K562 (cell line): ENCODE data around the gene GPX5. TPM values are rescaled to one million over a fixed set of nuclear protein-coding genes. Genes with fewer than 3 reads are reported as not detected.
A peak's percentile ranks its signal among the peaks of the same experiment; 100 is the strongest.

ENCODE experiments used
- ESRRB ChIP-seq: fragments of 250-450 bp; sonication (Bioruptor Pico); IDR thresholded peaks from 2 replicates; pipeline ENCODE4 v1.5.0; 2020; ENCODE audit warnings: mild to moderate bottlenecking, moderate library complexity, borderline replicate concordance
- GATA2 ChIP-seq: sonication (generic); formaldehyde crosslinking; IDR thresholded peaks from 2 replicates; pipeline ENCODE4 v1.4.0; 2020; ENCODE audit warnings: mild to moderate bottlenecking, missing genetic modification reagents
- PHTF2 ChIP-seq: fragments of 250-450 bp; sonication (Bioruptor Pico); IDR thresholded peaks from 2 replicates; pipeline ENCODE4 v1.5.0; 2021; ENCODE audit warnings: mild to moderate bottlenecking
- SMARCA5 ChIP-seq: fragments of 450-650 bp; IDR thresholded peaks from 2 replicates; pipeline ENCODE4 v1.6.1; 2016
- TFAM ChIP-seq: fragments of 250-450 bp; sonication (Bioruptor Pico); conservative IDR thresholded peaks from 2 replicates; pipeline ENCODE4 v1.5.0; 2021; ENCODE audit warnings: mild to moderate bottlenecking, moderate library complexity
- ZNF263 ChIP-seq: sonication (generic); formaldehyde crosslinking; IDR thresholded peaks from 2 replicates; pipeline ENCODE4 v1.8.0; 2022; ENCODE audit warnings: mild to moderate bottlenecking, missing genetic modification reagents, borderline replicate concordance
- ZNF280A ChIP-seq: fragments of 450-650 bp; IDR thresholded peaks from 2 replicates; pipeline ENCODE4 v1.6.1; 2018; ENCODE audit warnings: mild to moderate bottlenecking, low read depth; ENCODE audit not compliant: partially characterized antibody
- ZNF316 ChIP-seq: fragments of 450-650 bp; IDR thresholded peaks from 2 replicates; pipeline ENCODE4 v1.6.1; 2016
- ZNF589 ChIP-seq: fragments of 200-800 bp; sonication (Bioruptor generic); IDR thresholded peaks from 2 replicates; pipeline ENCODE4 v1.6.1; 2016; ENCODE audit warnings: low read depth, missing genetic modification characterization, missing compliant biosample characterization
- ZNF717 ChIP-seq: fragments of 250-450 bp; sonication (Bioruptor Pico); IDR thresholded peaks from 2 replicates; pipeline ENCODE4 v1.5.0; 2021
- polyA plus RNA-seq, 8 experiments: library from polyadenylated mRNA; depleted of rRNA in 4 of 8; stranded (reverse) in 5 of 8; unstranded in 3 of 8; fragments of >200 nt; fragmentation: Nextera tagmentation in 2 of 8; fragmentation: Illumina TruSeq in 1 of 8; extraction: Ambion mirVana in 2 of 8; extraction: Trizol in 1 of 8; gene quantifications; 2 replicates each; pipeline versions ENCODE4 v1.2.1 to v1.2.3, GENCODE V29; 2011 to 2014; ENCODE audit warnings: inconsistent platforms in 1 of 8, missing spikeins in 1 of 8
- total RNA-seq, 7 experiments: library from RNA; depleted of rRNA in 6 of 7; stranded (reverse); fragments of >200 nt in 6 of 7; fragmentation: Illumina TruSeq in 2 of 7; extraction: Trizol in 2 of 7; gene quantifications; 2 replicates each; pipeline versions ENCODE4 v1.2.1 to v1.2.3, GENCODE V29; 2011 to 2021; ENCODE audit warnings: low replicate concordance in 1 of 7

The GPX5 gene
- total and polyA plus RNA-seq, 9 of the 15 experiments (the other 6 are each of a cell fraction or from before 2014, with no cell fraction given), result 0.07 to 0.18 (median 0.15) TPM; not detected in 6

DNA sequence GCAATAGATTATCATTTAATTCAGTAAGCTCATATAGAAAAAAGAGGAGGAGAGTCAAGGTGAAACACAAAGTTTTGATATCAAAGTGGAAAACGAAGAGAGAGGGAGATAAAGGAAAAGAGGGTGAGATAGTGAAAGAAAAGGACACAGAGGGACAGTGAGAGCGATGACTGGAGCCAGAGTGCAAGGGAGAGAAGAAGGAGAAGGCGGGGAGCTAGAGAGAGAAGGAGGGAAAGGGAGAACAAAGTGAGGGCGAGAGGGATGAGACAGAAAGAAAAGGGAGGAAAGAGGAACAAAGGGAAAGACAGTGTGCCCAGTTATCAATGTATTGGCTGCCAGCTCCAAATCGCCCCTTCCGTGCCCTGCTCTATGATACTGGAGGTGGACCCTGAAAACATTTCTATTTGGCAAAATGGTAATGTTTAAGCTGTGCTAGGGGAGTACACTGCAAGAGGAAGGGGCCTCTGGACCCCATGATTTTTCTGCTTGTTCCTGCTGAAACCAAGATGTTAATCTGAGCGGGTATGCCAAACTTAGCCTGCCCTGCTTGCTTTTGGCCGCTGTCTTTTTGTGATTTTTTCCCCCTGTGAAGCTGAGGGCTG, 27.8 kb downstream of the GPX5 start (continued):
- TF ChIP-seq GATA2 (CRISPR knock-in tag), result no peak
- TF ChIP-seq ZNF280A, result no peak
- no peak for TF ChIP-seq ZNF589 (CRISPR knock-in tag)
- no peak for TF ChIP-seq ESRRB (CRISPR knock-in tag)
- TF ChIP-seq SMARCA5, result peak; percentile 79; the same call in 1 of the 2 replicates
- no peak for TF ChIP-seq ZNF263
- TF ChIP-seq ZNF717 (CRISPR knock-in tag), result no peak
- 0 out of 2 replicates have a peak, but pooled peaks have one; percentile 44 for TF ChIP-seq PHTF2 (CRISPR knock-in tag)
- TF ChIP-seq TFAM (CRISPR knock-in tag), result no peak
- no peak for TF ChIP-seq ZNF316
- TF ChIP-seq, all 486 proteins: peak for 73
